SK-N-SH (cell line): Measurements from ENCODE around the gene TRIM54. TPM values are rescaled to one million over a fixed set of nuclear protein-coding genes. Genes with fewer than 3 reads are reported as not detected.

Source experiments
- CTCF ChIA-PET: fragments of 300-600, 350-600 bp; formaldehyde crosslinking; extraction: SDS; loops from one replicate; lab custom pipeline; 2021; lab: Yijun Ruan, JAX
- POLR2A ChIA-PET: fragments of 350-600 bp; sonication (Branson Sonifier 250); formaldehyde crosslinking; extraction: SDS; loops from one replicate; lab custom pipeline; 2020; ENCODE audit warnings: antibody characterized with exemption, inconsistent platforms; lab: Yijun Ruan, JAX
- DNase-seq: peaks from one replicate; pipeline ENCODE4 v3.0.0; 2012
- H2AFZ ChIP-seq: fragments of 200-600 bp; sonication (generic); 2 replicates; pipeline ENCODE4 v1.8.1; 2016; ENCODE audit warnings: antibody characterized with exemption, mild to moderate bottlenecking, low read depth
- H3F3A ChIP-seq: fragments of 200-600 bp; sonication (generic); replicated peaks from 2 replicates; pipeline ENCODE3; 2016; ENCODE audit warnings: antibody characterized with exemption, mild to moderate bottlenecking; ENCODE audit not compliant: insufficient read depth
- H3K27ac ChIP-seq, 2 experiments: fragments of 200-500 bp in 1 of 2; fragments of 200-600 bp in 1 of 2; sonication (Bioruptor generic) in 1 of 2; sonication (generic), shearing (Covaris generic) in 1 of 2; 2 replicates each; pipeline versions ENCODE4 v1.5.1 to v1.6.1; 2014 to 2016; ENCODE audit warnings: low read depth in 2 of 2, inconsistent platforms in 1 of 2, low read length in 1 of 2, mild to moderate bottlenecking in 1 of 2, mixed read lengths in 1 of 2
- H3K27me3 ChIP-seq: fragments of 200-600 bp; sonication (generic), shearing (Covaris generic); 2 replicates; pipeline ENCODE4 v1.6.1; 2016; ENCODE audit warnings: mixed run types; ENCODE audit not compliant: insufficient read depth
- H3K36me3 ChIP-seq, 2 experiments: fragments of 200-500 bp in 1 of 2; fragments of 200-600 bp in 1 of 2; sonication (Bioruptor generic) in 1 of 2; sonication (generic) in 1 of 2; replicated peaks in 1 of 2; 2 replicates each; pipeline versions ENCODE3 to v1.5.1; 2014 to 2016; ENCODE audit warnings: low read length in 1 of 2, mild to moderate bottlenecking in 1 of 2; ENCODE audit not compliant: insufficient read depth in 2 of 2, control insufficient read depth in 1 of 2
- H3K4me1 ChIP-seq, 2 experiments: fragments of 200-500 bp in 1 of 2; fragments of 200-600 bp in 1 of 2; sonication (Bioruptor generic) in 1 of 2; sonication (generic), shearing (Covaris generic) in 1 of 2; 2 replicates each; pipeline versions ENCODE4 v1.5.1 to v1.6.1; 2014 to 2016; ENCODE audit warnings: low read depth in 1 of 2, low read length in 1 of 2, mixed run types in 1 of 2; ENCODE audit not compliant: insufficient read depth in 2 of 2, control insufficient read depth in 1 of 2
- H3K4me2 ChIP-seq: fragments of 200-600 bp; sonication (generic), shearing (Covaris generic); 2 replicates; pipeline ENCODE4 v1.6.1; 2017; ENCODE audit warnings: mixed run types
- H3K4me3 ChIP-seq, 2 experiments: fragments of 200-500 bp in 1 of 2; fragments of 200-600 bp in 1 of 2; sonication (Bioruptor generic) in 1 of 2; sonication (generic), shearing (Covaris generic) in 1 of 2; 2 replicates each; pipeline versions ENCODE4 v1.5.1 to v1.8.1; 2014 to 2016; ENCODE audit warnings: low read depth in 2 of 2, inconsistent platforms in 1 of 2, low read length in 1 of 2, mild to moderate bottlenecking in 1 of 2, mixed read lengths in 1 of 2, moderate library complexity in 1 of 2
- H3K79me2 ChIP-seq: fragments of 200-600 bp; sonication (generic); 2 replicates; pipeline ENCODE4 v1.8.1; 2017; ENCODE audit warnings: mild to moderate bottlenecking; ENCODE audit not compliant: insufficient read depth
- H3K9ac ChIP-seq: fragments of 200-600 bp; sonication (generic); 2 replicates; pipeline ENCODE4 v1.6.1; 2017; ENCODE audit warnings: mixed run types
- H3K9me2 ChIP-seq: fragments of 200-600 bp; sonication (generic); 2 replicates; pipeline ENCODE4 v1.6.1; 2017; ENCODE audit warnings: mixed run types
- H3K9me3 ChIP-seq: fragments of 200-600 bp; sonication (generic); 2 replicates; pipeline ENCODE4 v1.6.1; 2017; ENCODE audit warnings: mixed run types, mild to moderate bottlenecking, moderate library complexity
- H4K20me1 ChIP-seq: fragments of 200-600 bp; sonication (generic); 2 replicates; pipeline ENCODE4 v1.6.1; 2017; ENCODE audit warnings: mild to moderate bottlenecking, mixed run types; ENCODE audit not compliant: insufficient read depth
- EP300 ChIP-seq, 2 experiments: IDR thresholded peaks; 2 replicates each; pipeline versions ENCODE4 v1.4.0 to v1.6.1; 2012; ENCODE audit warnings: borderline replicate concordance in 1 of 2, low read depth in 1 of 2, low read length in 1 of 2
- FOSL2 ChIP-seq: IDR thresholded peaks from 2 replicates; pipeline ENCODE4 v1.4.0; 2012; ENCODE audit warnings: low read depth, mild to moderate bottlenecking, moderate library complexity, borderline replicate concordance
- FOXM1 ChIP-seq: IDR thresholded peaks from 2 replicates; pipeline ENCODE4 v1.4.0; 2012; ENCODE audit warnings: low read depth, mild to moderate bottlenecking
- GATA2 ChIP-seq: sonication (generic); formaldehyde crosslinking; IDR thresholded peaks from 2 replicates; pipeline ENCODE4 v1.5.0; 2020; ENCODE audit warnings: mild to moderate bottlenecking, missing genetic modification reagents
- RCOR1 ChIP-seq: fragments of 150-350 bp; IDR thresholded peaks from 2 replicates; pipeline ENCODE4 v1.6.1; 2017; ENCODE audit warnings: antibody characterized with exemption, low read length
- SMC3 ChIP-seq: IDR thresholded peaks from 2 replicates; pipeline ENCODE4 v1.6.1; 2012; ENCODE audit warnings: low read depth, low read length, improper control_type of control experiment
- TAF1 ChIP-seq: IDR thresholded peaks from 2 replicates; pipeline ENCODE4 v1.6.1; 2012; ENCODE audit warnings: low read depth, mild to moderate bottlenecking, low read length, moderate library complexity, borderline replicate concordance
- TCF12 ChIP-seq: IDR thresholded peaks from 2 replicates; pipeline ENCODE4 v1.4.0; 2012
- WGBS: methylation state at CpG from one replicate; pipeline ENCODE4 v1.1.6; 2017; ENCODE audit warnings: low lambda C conversion rate; 5-methylcytosine and 5-hydroxymethylcytosine counted together
- polyA plus RNA-seq, 3 experiments: library from polyadenylated mRNA; depleted of rRNA; stranded (reverse); fragments of >200 nt; gene quantifications; 2 replicates each; pipeline ENCODE4 v1.2.3, GENCODE V29; 2012
- TF ChIP-seq, protein P1 (sequence below): fragments of 150-350 bp; IDR thresholded peaks from 2 replicates; pipeline ENCODE4 v1.6.1; 2016; ENCODE audit warnings: mild to moderate bottlenecking, low read depth, low read length
- TF ChIP-seq, protein P2 (sequence below): IDR thresholded peaks from 2 replicates; pipeline ENCODE4 v1.6.1; 2012; ENCODE audit warnings: mild to moderate bottlenecking, low read depth, low read length, moderate library complexity
- TF ChIP-seq, protein P3 (sequence below): fragments of 200-600 bp; sonication (generic); IDR thresholded peaks from 2 replicates; pipeline ENCODE4 v1.6.1; 2017; ENCODE audit warnings: antibody characterized with exemption, mild to moderate bottlenecking, moderate library complexity
- TF ChIP-seq, protein P4 (sequence below): IDR thresholded peaks from 2 replicates; pipeline ENCODE4 v1.4.0; 2012; ENCODE audit warnings: low read depth, borderline replicate concordance

Gene TRIM54
- polyA plus RNA-seq, 1 of the 3 experiments (the other 2 are of a cell fraction), result 0.28 TPM

DNA sequence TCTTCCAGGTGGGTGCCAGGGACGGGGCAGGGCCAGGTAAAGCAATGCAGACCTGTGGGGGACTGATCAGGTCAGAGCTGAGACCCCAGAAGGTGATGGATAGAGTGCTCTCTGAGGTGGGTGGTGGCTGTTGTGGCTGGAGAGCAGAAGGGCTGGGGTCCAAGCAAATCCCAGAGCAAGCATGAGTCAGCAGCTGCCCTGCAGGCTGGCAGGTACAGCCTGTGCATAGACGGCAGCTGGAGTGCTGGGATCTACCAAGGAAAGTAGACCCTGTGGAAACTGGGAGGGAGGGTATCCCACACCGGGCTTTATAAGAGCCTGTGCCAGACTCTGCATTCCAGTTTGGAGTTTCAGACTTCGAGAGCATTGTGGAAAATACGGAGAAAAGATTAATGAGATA lies 663 bp downstream of the TRIM54 start:
- Histone ChIP-seq H3K9me3 (no peaks in the 10 kb centered on the region), H3K9me2 (no peaks in the 10 kb centered on the region), H3K4me2 (no peak overlapping the region), H3K36me3 (no peaks in the 10 kb centered on the region), H3K27me3 (peaks cover 4% of the 10 kb centered on the region; the same call in 1 of the 2 replicates), H3F3A (no peaks in the 10 kb centered on the region), H4K20me1 (no peaks in the 10 kb centered on the region), H3K9ac (no peak overlapping the region), H3K27ac (no peak overlapping the region), H3K4me3 (no peak overlapping the region), H3K4me1 (peaks cover 0 to 23% of the 10 kb centered on the region in 2 experiments; a peak in 3 of 4 replicates), H3K79me2 (no peaks in the 10 kb centered on the region), H2AFZ (no peak overlapping the region)
- DNase-seq, result no peak
- TF ChIP-seq FOXM1 (no peak), RCOR1 (no peak), FOSL2 (no peak), TCF12 (no peak), TAF1 (no peak), GATA2 (CRISPR knock-in tag) (no peak), EP300 (IDR thresholded peaks at IDR 0.05; ENCODE audit: borderline replicate concordance in 1 of 2, low read depth in 1 of 2, low read length in 1 of 2) (no peak), SMC3 (no peak)
- TF ChIP-seq, protein P1, sequence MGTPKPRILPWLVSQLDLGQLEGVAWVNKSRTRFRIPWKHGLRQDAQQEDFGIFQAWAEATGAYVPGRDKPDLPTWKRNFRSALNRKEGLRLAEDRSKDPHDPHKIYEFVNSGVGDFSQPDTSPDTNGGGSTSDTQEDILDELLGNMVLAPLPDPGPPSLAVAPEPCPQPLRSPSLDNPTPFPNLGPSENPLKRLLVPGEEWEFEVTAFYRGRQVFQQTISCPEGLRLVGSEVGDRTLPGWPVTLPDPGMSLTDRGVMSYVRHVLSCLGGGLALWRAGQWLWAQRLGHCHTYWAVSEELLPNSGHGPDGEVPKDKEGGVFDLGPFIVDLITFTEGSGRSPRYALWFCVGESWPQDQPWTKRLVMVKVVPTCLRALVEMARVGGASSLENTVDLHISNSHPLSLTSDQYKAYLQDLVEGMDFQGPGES, result no peak
- TF ChIP-seq, protein P2, sequence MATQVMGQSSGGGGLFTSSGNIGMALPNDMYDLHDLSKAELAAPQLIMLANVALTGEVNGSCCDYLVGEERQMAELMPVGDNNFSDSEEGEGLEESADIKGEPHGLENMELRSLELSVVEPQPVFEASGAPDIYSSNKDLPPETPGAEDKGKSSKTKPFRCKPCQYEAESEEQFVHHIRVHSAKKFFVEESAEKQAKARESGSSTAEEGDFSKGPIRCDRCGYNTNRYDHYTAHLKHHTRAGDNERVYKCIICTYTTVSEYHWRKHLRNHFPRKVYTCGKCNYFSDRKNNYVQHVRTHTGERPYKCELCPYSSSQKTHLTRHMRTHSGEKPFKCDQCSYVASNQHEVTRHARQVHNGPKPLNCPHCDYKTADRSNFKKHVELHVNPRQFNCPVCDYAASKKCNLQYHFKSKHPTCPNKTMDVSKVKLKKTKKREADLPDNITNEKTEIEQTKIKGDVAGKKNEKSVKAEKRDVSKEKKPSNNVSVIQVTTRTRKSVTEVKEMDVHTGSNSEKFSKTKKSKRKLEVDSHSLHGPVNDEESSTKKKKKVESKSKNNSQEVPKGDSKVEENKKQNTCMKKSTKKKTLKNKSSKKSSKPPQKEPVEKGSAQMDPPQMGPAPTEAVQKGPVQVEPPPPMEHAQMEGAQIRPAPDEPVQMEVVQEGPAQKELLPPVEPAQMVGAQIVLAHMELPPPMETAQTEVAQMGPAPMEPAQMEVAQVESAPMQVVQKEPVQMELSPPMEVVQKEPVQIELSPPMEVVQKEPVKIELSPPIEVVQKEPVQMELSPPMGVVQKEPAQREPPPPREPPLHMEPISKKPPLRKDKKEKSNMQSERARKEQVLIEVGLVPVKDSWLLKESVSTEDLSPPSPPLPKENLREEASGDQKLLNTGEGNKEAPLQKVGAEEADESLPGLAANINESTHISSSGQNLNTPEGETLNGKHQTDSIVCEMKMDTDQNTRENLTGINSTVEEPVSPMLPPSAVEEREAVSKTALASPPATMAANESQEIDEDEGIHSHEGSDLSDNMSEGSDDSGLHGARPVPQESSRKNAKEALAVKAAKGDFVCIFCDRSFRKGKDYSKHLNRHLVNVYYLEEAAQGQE, result no peak
- TF ChIP-seq, protein P3, sequence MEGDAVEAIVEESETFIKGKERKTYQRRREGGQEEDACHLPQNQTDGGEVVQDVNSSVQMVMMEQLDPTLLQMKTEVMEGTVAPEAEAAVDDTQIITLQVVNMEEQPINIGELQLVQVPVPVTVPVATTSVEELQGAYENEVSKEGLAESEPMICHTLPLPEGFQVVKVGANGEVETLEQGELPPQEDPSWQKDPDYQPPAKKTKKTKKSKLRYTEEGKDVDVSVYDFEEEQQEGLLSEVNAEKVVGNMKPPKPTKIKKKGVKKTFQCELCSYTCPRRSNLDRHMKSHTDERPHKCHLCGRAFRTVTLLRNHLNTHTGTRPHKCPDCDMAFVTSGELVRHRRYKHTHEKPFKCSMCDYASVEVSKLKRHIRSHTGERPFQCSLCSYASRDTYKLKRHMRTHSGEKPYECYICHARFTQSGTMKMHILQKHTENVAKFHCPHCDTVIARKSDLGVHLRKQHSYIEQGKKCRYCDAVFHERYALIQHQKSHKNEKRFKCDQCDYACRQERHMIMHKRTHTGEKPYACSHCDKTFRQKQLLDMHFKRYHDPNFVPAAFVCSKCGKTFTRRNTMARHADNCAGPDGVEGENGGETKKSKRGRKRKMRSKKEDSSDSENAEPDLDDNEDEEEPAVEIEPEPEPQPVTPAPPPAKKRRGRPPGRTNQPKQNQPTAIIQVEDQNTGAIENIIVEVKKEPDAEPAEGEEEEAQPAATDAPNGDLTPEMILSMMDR, result no peak
- TF ChIP-seq, protein P4, sequence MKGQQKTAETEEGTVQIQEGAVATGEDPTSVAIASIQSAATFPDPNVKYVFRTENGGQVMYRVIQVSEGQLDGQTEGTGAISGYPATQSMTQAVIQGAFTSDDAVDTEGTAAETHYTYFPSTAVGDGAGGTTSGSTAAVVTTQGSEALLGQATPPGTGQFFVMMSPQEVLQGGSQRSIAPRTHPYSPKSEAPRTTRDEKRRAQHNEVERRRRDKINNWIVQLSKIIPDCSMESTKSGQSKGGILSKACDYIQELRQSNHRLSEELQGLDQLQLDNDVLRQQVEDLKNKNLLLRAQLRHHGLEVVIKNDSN, result no peak
- ChIA-PET POLR2A (interaction anchor here (1.3 kb wide), 1 partner anchor 27 kb away, joined by 3 read pairs; no protein-coding TSS in a partner anchor), CTCF (interaction anchor here (0.7 to 18.0 kb wide), 12 partner anchors 14 to 321 kb away, joined by 3 to 392 read pairs (median 4); partner anchors contain the start of gene SLC30A3)
- 51% methylated on average over 5 of the region's 5 CpGs for WGBS
